GM12878 (cell line): ENCODE results near the gene NHS. TPM values are rescaled to one million over a fixed set of nuclear protein-coding genes. Genes with fewer than 3 reads are reported as not detected.

ENCODE experiments used
- ATAC-seq: fragments of 200-7000 bp; cut with Tn5 transposase; 3 replicates; pipeline ENCODE4 v1.9.1; 2020; ENCODE audit warnings: mild to moderate bottlenecking, moderate library complexity
- BruUV-seq: library from RNA; stranded (reverse); fragments of 400-500 nt; replicated peaks from 2 replicates; lab custom pipeline; 2021; lab: Mats Ljungman, UMichigan
- CTCF ChIA-PET: fragments of 300-600 bp; sonication (Branson Sonifier 250); formaldehyde crosslinking; extraction: SDS; loops from one replicate; lab custom pipeline; 2021; ENCODE audit warnings: inconsistent platforms; lab: Yijun Ruan, JAX
- POLR2A ChIA-PET: fragments of 350-600 bp; formaldehyde crosslinking; extraction: SDS; loops from one replicate; lab custom pipeline; 2021; ENCODE audit warnings: inconsistent platforms; lab: Charles Lee
- RAD21 ChIA-PET: fragments of 300-600 bp; sonication (Branson Sonifier 250); formaldehyde crosslinking; loops from one replicate; lab custom pipeline; 2023; ENCODE audit warnings: antibody characterized with exemption; ENCODE audit not compliant: unreplicated experiment; lab: Charles Lee
- SMC1A ChIA-PET: fragments of 300-600 bp; sonication (Branson Sonifier 250); formaldehyde crosslinking; loops from one replicate; lab custom pipeline; 2023; ENCODE audit not compliant: unreplicated experiment, uncharacterized antibody; lab: Charles Lee
- DNase-seq: peaks from one replicate; pipeline ENCODE4 v3.0.0-alpha.2; 2011; ENCODE audit warnings: low read depth, low spot score
- FAIRE-seq: peaks from 3 replicates; lab custom pipeline; 2011; peaks lifted over from hg19 to GRCh38; lab: Jason Lieb, UNC
- H2AFZ ChIP-seq: 2 replicates; pipeline ENCODE4 v1.6.0; 2011; ENCODE audit warnings: low read depth, low read length, control low read depth; ENCODE audit not compliant: control insufficient read depth
- H3K27ac ChIP-seq: 2 replicates; pipeline ENCODE4 v1.5.1; 2011; ENCODE audit warnings: control low read depth; ENCODE audit not compliant: control insufficient read depth, insufficient read depth
- H3K27me3 ChIP-seq, 2 experiments: replicated peaks in 1 of 2; 2 replicates each; pipeline versions ENCODE4 v1.6.0 to v1.6.1; 2011; ENCODE audit warnings: low read length in 1 of 2; ENCODE audit not compliant: control insufficient read depth in 2 of 2, insufficient read depth in 2 of 2
- H3K36me3 ChIP-seq, 2 experiments: 2 replicates each; pipeline ENCODE4 v1.5.1; 2011; ENCODE audit warnings: low read length in 1 of 2; ENCODE audit not compliant: control insufficient read depth in 2 of 2, insufficient read depth in 2 of 2
- H3K4me1 ChIP-seq: 2 replicates; pipeline ENCODE4 v1.6.1; 2011; ENCODE audit warnings: mild to moderate bottlenecking, low read length, moderate library complexity, mixed read lengths; ENCODE audit not compliant: control insufficient read depth, insufficient read depth
- H3K4me2 ChIP-seq: 2 replicates; pipeline ENCODE4 v1.6.0; 2011; ENCODE audit warnings: control low read depth; ENCODE audit not compliant: control insufficient read depth, insufficient read depth
- H3K4me3 ChIP-seq: fragments of 200-600 bp; sonication (generic); 2 replicates; pipeline ENCODE4 v1.5.1; 2016
- H3K79me2 ChIP-seq: 2 replicates; pipeline ENCODE4 v1.6.0; 2011; ENCODE audit warnings: low read length; ENCODE audit not compliant: control insufficient read depth, insufficient read depth
- H3K9ac ChIP-seq: 2 replicates; pipeline ENCODE4 v1.8.0; 2011; ENCODE audit warnings: low read length, control low read depth, mixed read lengths; ENCODE audit not compliant: control insufficient read depth, insufficient read depth
- H3K9me3 ChIP-seq: replicated peaks from 3 replicates; pipeline ENCODE4 v1.5.1; 2011; ENCODE audit warnings: mild to moderate bottlenecking, low read length; ENCODE audit not compliant: control insufficient read depth, insufficient read depth
- H4K20me1 ChIP-seq: 2 replicates; pipeline ENCODE4 v1.6.0; 2011; ENCODE audit not compliant: control insufficient read depth, insufficient read depth
- BCL11A ChIP-seq: IDR thresholded peaks from 2 replicates; pipeline ENCODE4 v1.6.1; 2011; ENCODE audit warnings: low read depth, low read length
- CHD1 ChIP-seq: IDR thresholded peaks from 2 replicates; pipeline ENCODE4 v1.6.1; 2012; ENCODE audit warnings: low read depth, low read length, improper control_type of control experiment
- CUX1 ChIP-seq: IDR thresholded peaks from 2 replicates; pipeline ENCODE4 v1.6.1; 2012; ENCODE audit warnings: improper control_type of control experiment, low read depth, low read length; ENCODE audit not compliant: insufficient replicate concordance
- DPF2 ChIP-seq: fragments of 450-650 bp; IDR thresholded peaks from 2 replicates; pipeline ENCODE4 v1.6.1; 2017; ENCODE audit warnings: mild to moderate bottlenecking
- ETV6 ChIP-seq, 2 experiments: fragments of 450-650 bp in 1 of 2; IDR thresholded peaks in 1 of 2; conservative IDR thresholded peaks in 1 of 2; 2 replicates each; pipeline ENCODE4 v1.6.1; 2014; ENCODE audit warnings: antibody characterized with exemption in 1 of 2, borderline replicate concordance in 1 of 2, low read depth in 1 of 2, mild to moderate bottlenecking in 1 of 2, moderate library complexity in 1 of 2
- FOS ChIP-seq: IDR thresholded peaks from 3 replicates; pipeline ENCODE4 v1.6.1; 2011; ENCODE audit warnings: borderline replicate concordance; ENCODE audit not compliant: insufficient read length; ENCODE audit errors: extremely low read depth
- FOXM1 ChIP-seq: IDR thresholded peaks from 2 replicates; pipeline ENCODE4 v1.6.1; 2012; ENCODE audit warnings: low read depth, mild to moderate bottlenecking, inconsistent platforms, low read length, moderate library complexity
- GATAD2B ChIP-seq: fragments of 450-650 bp; conservative IDR thresholded peaks from 2 replicates; pipeline ENCODE4 v1.6.1; 2017; ENCODE audit warnings: low read depth, mild to moderate bottlenecking, moderate library complexity
- JUND ChIP-seq: IDR thresholded peaks from 2 replicates; pipeline ENCODE4 v1.6.1; 2012; ENCODE audit warnings: low read depth, mild to moderate bottlenecking, low read length, improper control_type of control experiment, moderate library complexity
- LARP7 ChIP-seq: fragments of 450-650 bp; IDR thresholded peaks from 2 replicates; pipeline ENCODE4 v1.6.1; 2017; ENCODE audit warnings: mild to moderate bottlenecking
- MTA3 ChIP-seq: IDR thresholded peaks from 2 replicates; pipeline ENCODE4 v1.6.1; 2012; ENCODE audit warnings: low read length, inconsistent platforms, borderline replicate concordance
- PML ChIP-seq: IDR thresholded peaks from 2 replicates; pipeline ENCODE4 v1.6.1; 2012; ENCODE audit warnings: low read length, inconsistent platforms
- RAD21 ChIP-seq: IDR thresholded peaks from 2 replicates; pipeline ENCODE4 v1.6.1; 2011; ENCODE audit warnings: mild to moderate bottlenecking, low read depth, low read length, moderate library complexity; ENCODE audit not compliant: insufficient read depth
- RFX5 ChIP-seq: IDR thresholded peaks from 2 replicates; pipeline ENCODE4 v1.6.1; 2011; ENCODE audit warnings: low read depth, low read length, improper control_type of control experiment
- RUNX3 ChIP-seq: IDR thresholded peaks from 2 replicates; pipeline ENCODE4 v1.6.1; 2012; ENCODE audit warnings: low read length, inconsistent platforms
- SIN3A ChIP-seq: IDR thresholded peaks from 2 replicates; pipeline ENCODE4 v1.6.1; 2012; ENCODE audit warnings: low read depth, low read length, improper control_type of control experiment
- SREBF1 ChIP-seq: IDR thresholded peaks from 2 replicates; pipeline ENCODE4 v1.6.1; 2012; ENCODE audit warnings: mild to moderate bottlenecking, low read length
- TBL1XR1 ChIP-seq: IDR thresholded peaks from 2 replicates; pipeline ENCODE4 v1.6.1; 2012; ENCODE audit warnings: low read depth, low read length, improper control_type of control experiment
- USF1 ChIP-seq: IDR thresholded peaks from 2 replicates; pipeline ENCODE4 v1.6.1; 2011; ENCODE audit warnings: borderline replicate concordance, low read depth, mild to moderate bottlenecking, moderate library complexity, mixed read lengths, low read length; ENCODE audit not compliant: insufficient read depth; ENCODE audit errors: extremely low read length
- in situ Hi-C: fragments of 300-500 bp; cut with MboI; formaldehyde crosslinking; loops from 9 replicates; pipeline ENCODE4 v1.14.3; 2018; ENCODE audit warnings: mixed read lengths
- intact Hi-C: fragments of 100-400 bp; cut with micrococcal nuclease; formaldehyde crosslinking; loops from one replicate; pipeline ENCODE4 v1.14.2; 2022; ENCODE audit not compliant: unreplicated experiment
- polyA plus RNA-seq, 11 experiments: library from polyadenylated mRNA; depleted of rRNA in 4 of 11; unstranded in 6 of 11; stranded (reverse) in 5 of 11; fragments of >200 nt; fragmentation: Nextera tagmentation in 4 of 11; fragmentation: Illumina TruSeq in 1 of 11; extraction: Ambion mirVana in 4 of 11; extraction: Trizol in 1 of 11; gene quantifications; 1 replicate in 1 of 11; 2 replicates in 10 of 11; pipeline versions ENCODE4 v1.2.1 to v1.2.3, GENCODE V29; 2011 to 2016; ENCODE audit warnings: inconsistent platforms in 2 of 11, missing spikeins in 2 of 11, low read depth in 1 of 11
- total RNA-seq, 4 experiments: library from RNA; depleted of rRNA in 3 of 4; stranded (reverse); fragments of >200 nt in 3 of 4; fragmentation: Illumina TruSeq in 1 of 4; extraction: Trizol in 1 of 4; gene quantifications; 2 replicates each; pipeline versions ENCODE4 v1.2.1 to v1.2.3, GENCODE V29; 2013 to 2021

NHS gene
- total and polyA plus RNA-seq, 10 of the 15 experiments (the other 5 are each of a cell fraction or from before 2014, with no cell fraction given), result under 0.01 to 0.07 (median 0.03) TPM; not detected in 7

DNA sequence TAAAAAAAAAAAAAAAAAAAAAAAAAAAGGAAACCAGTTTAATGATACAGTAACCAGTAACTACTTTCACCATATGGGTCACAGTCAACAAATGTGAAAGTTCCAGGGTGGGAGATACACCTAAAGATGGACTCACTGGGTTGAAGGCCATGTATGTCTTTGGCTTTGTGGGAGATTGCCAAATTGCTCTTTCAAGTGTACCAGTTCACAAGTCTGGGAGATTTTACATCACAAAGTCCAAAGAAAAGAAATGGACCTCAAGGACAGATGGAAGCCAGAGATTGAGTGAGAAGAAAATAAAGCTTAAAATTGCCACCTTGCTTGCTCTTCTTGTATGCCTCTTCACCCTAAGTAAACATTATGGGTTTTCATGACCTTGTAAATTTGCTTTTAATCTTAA is 65.3 kb downstream of the NHS start:
- no TSS peak for BruUV-seq
- ATAC-seq (no peak), FAIRE-seq (no peak), DNase-seq (no peak)
- RAD21 ChIA-PET, result no interaction called here
- intact Hi-C loops (no loop called here), in situ Hi-C loops (no loop called here)
- H3K27ac ChIP-seq, result no peak overlapping the region
- CTCF ChIA-PET, result interaction anchor here (0.8 kb wide), 1 partner anchor 199 kb away, joined by 3 read pairs; no protein-coding TSS in a partner anchor
- SMC1A ChIA-PET, result no interaction called here
- H3K9ac ChIP-seq, result no peak overlapping the region
- no peaks in the 10 kb centered on the region for H3K4me1 ChIP-seq
- H3K27me3 ChIP-seq, result no peaks in the 10 kb centered on the region
- H3K36me3 ChIP-seq, result no peaks in the 10 kb centered on the region
- no peak overlapping the region for H2AFZ ChIP-seq
- H3K79me2 ChIP-seq, result no peaks in the 10 kb centered on the region
- H4K20me1 ChIP-seq, result no peaks in the 10 kb centered on the region
- POLR2A ChIA-PET, result no interaction called here
- H3K9me3 ChIP-seq, result no peaks in the 10 kb centered on the region
- H3K4me2 ChIP-seq, result no peak overlapping the region
- H3K4me3 ChIP-seq, result no peak overlapping the region
- TF ChIP-seq PML (no peak), GATAD2B (no peak), JUND (no peak), USF1 (no peak), LARP7 (no peak), SIN3A (no peak), FOXM1 (no peak), TBL1XR1 (no peak), FOS (no peak), MTA3 (no peak), CUX1 (no peak), CHD1 (no peak), SREBF1 (no peak), RFX5 (no peak), BCL11A (no peak), RUNX3 (no peak), RAD21 (no peak), ETV6 (conservative IDR thresholded peaks at IDR 0.05 in 1 of 2, IDR thresholded peaks at IDR 0.05 in 1 of 2; ENCODE audit: borderline replicate concordance in 1 of 2, low read depth in 1 of 2) (no peak), DPF2 (no peak)
